ENCODE results near the gene KCNV2.

DNA sequence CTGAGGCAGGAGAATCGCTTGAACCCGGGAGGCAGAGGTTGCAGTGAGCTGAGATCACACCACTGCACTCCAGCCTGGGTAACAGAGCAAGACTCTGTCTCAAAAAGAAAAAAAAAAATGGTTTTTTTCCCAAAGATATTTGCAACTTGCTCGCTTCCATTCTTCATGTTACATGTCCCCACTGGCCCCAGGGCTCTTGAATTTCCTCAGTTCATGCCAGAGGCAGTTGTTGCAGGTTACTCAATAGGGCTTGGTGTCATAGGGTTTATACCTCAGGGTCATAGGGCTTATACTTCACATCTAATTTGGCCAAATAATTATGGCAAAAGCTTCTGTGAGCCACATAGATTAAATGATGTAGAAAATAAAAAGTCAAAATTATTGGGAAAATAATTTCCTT, 44.1 kb upstream of the KCNV2 start:
- TF ChIP-seq CTCF (IDR thresholded peaks at IDR 0.05): no peak
- no peak for TF ChIP-seq POLR2A (IDR thresholded peaks at IDR 0.05)
